Progenitor cell of endocrine pancreas (in vitro differentiated cells): ENCODE data around the gene PPID. TPM values are rescaled to one million over a fixed set of nuclear protein-coding genes. Genes with fewer than 3 reads are reported as not detected.

Experiments
- DNase-seq: peaks from one replicate; pipeline ENCODE4 v3.0.0; 2021; ENCODE audit warnings: low spot score; ENCODE audit not compliant: unreplicated experiment
- H3K27ac Mint-ChIP-seq: 2 replicates; pipeline ENCODE4 v1.8.0; 2021; ENCODE audit warnings: mild to moderate bottlenecking, moderate library complexity, mixed read lengths
- H3K27me3 Mint-ChIP-seq: 2 replicates; pipeline ENCODE4 v1.8.0; 2021; ENCODE audit warnings: mixed read lengths
- H3K36me3 Mint-ChIP-seq: 2 replicates; pipeline ENCODE4 v1.8.0; 2022; ENCODE audit warnings: mixed read lengths; ENCODE audit not compliant: insufficient read depth
- H3K4me1 Mint-ChIP-seq: 2 replicates; pipeline ENCODE4 v1.8.0; 2021; ENCODE audit warnings: low read depth, mixed read lengths
- H3K4me3 Mint-ChIP-seq: 2 replicates; pipeline ENCODE4 v1.8.0; 2021; ENCODE audit warnings: low read depth, mild to moderate bottlenecking, moderate library complexity, mixed read lengths
- H3K9me3 Mint-ChIP-seq: 2 replicates; pipeline ENCODE4 v1.8.0; 2021; ENCODE audit warnings: low read depth, mixed read lengths
- CTCF ChIP-seq: fragments of 200-600 bp; sonication (generic); IDR thresholded peaks from one replicate; pipeline ENCODE4 v1.5.0; 2021; ENCODE audit warnings: antibody characterized with exemption, mild to moderate bottlenecking; ENCODE audit not compliant: unreplicated experiment
- total RNA-seq: library from RNA; stranded (reverse); gene quantifications from 2 replicates; pipeline ENCODE4 v1.2.1, GENCODE V29; 2021

Gene PPID
- total RNA-seq, 1 donor from 2014 or later = 49.2 TPM

GRCh38 chr4:158738866-158739265 is 15.7 kb upstream of the PPID start:
- no peak for TF ChIP-seq CTCF
- H3K27ac Mint-ChIP-seq = no peak overlapping the region
- H3K36me3 Mint-ChIP-seq = no peaks in the 10 kb centered on the region
- H3K4me1 Mint-ChIP-seq = no peaks in the 10 kb centered on the region
- DNase-seq = no peak
- H3K4me3 Mint-ChIP-seq = no peak overlapping the region
- no peaks in the 10 kb centered on the region for H3K27me3 Mint-ChIP-seq
- no peaks in the 10 kb centered on the region for H3K9me3 Mint-ChIP-seq

- no peak overlapping the region for H3K27ac Mint-ChIP-seq
- peak; percentile 25 for DNase-seq
- peaks cover 2% of the 10 kb centered on the region for H3K4me1 Mint-ChIP-seq
- H3K27me3 Mint-ChIP-seq = peaks cover 19% of the 10 kb centered on the region
- peak; percentile 81 for TF ChIP-seq CTCF
- H3K4me3 Mint-ChIP-seq = no peak overlapping the region
- no peaks in the 10 kb centered on the region for H3K9me3 Mint-ChIP-seq
- H3K36me3 Mint-ChIP-seq = no peaks in the 10 kb centered on the region
Measured at GRCh38 chr4:158729716-158730559, 6.7 kb upstream of the PPID start.

- peaks cover 19% of the 10 kb centered on the region for H3K27me3 Mint-ChIP-seq
- H3K4me1 Mint-ChIP-seq = peaks cover 2% of the 10 kb centered on the region
- no peaks in the 10 kb centered on the region for H3K36me3 Mint-ChIP-seq
- no peak overlapping the region for H3K27ac Mint-ChIP-seq
- no peak for TF ChIP-seq CTCF
- no peak for DNase-seq
- H3K9me3 Mint-ChIP-seq = no peaks in the 10 kb centered on the region
- H3K4me3 Mint-ChIP-seq = no peak overlapping the region
Measured at GRCh38 chr4:158728236-158728635, 5.0 kb upstream of the PPID start.

GRCh38 chr4:158726633-158727032 is 3.4 kb upstream of the PPID start:
- H3K27ac Mint-ChIP-seq = no peak overlapping the region
- DNase-seq = no peak
- peaks cover 19% of the 10 kb centered on the region for H3K27me3 Mint-ChIP-seq
- H3K4me1 Mint-ChIP-seq = peaks cover 4% of the 10 kb centered on the region
- H3K9me3 Mint-ChIP-seq = no peaks in the 10 kb centered on the region
- no peak for TF ChIP-seq CTCF
- no peak overlapping the region for H3K4me3 Mint-ChIP-seq
- H3K36me3 Mint-ChIP-seq = peaks cover under 1% of the 10 kb centered on the region

- Mint-ChIP-seq H3K27me3 (peaks cover 19% of the 10 kb centered on the region), H3K4me1 (peaks cover 8% of the 10 kb centered on the region), H3K4me3 (peak overlapping the region; percentile 96), H3K36me3 (peaks cover 9% of the 10 kb centered on the region), H3K27ac (no peak overlapping the region), H3K9me3 (no peaks in the 10 kb centered on the region)
- DNase-seq = no peak
- TF ChIP-seq CTCF = no peak
Measured at GRCh38 chr4:158724637-158725036, 1.4 kb upstream of the PPID start.
